ENCODE results near the gene RNF150.

DNA sequence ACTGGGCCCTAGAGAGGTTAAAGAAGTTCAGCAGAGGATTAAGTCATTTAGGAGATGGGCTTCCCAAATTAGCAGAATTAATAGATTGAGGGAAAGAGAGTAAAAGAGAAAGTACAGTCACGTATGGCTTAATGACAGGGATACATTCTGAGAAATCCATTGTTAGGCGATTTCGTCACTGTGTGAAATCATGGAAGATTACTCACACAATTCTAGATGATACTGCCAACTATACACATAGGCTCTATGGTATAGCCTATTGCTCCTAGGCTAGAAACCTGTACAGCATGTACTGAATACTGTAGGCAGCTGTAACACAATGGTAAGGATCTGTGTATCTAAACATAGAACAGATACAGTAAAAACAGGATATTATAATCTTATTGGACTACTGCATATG, 180.6 kb downstream of the RNF150 start:
- no peak for TF ChIP-seq GATA2 (IDR thresholded peaks at IDR 0.05; ENCODE audit: low read depth, low read length)
- no peak for TF ChIP-seq GATA3 (IDR thresholded peaks at IDR 0.05; ENCODE audit: low read depth, low read length)

Data from SH-SY5Y (cell line).